ENCODE results near the gene MED26. TPM values are rescaled to one million over a fixed set of nuclear protein-coding genes. Genes with fewer than 3 reads are reported as not detected.

MED26 gene
- total and polyA plus RNA-seq, 2 experiments from 2014 or later: 7.4 to 15.4 TPM

DNA sequence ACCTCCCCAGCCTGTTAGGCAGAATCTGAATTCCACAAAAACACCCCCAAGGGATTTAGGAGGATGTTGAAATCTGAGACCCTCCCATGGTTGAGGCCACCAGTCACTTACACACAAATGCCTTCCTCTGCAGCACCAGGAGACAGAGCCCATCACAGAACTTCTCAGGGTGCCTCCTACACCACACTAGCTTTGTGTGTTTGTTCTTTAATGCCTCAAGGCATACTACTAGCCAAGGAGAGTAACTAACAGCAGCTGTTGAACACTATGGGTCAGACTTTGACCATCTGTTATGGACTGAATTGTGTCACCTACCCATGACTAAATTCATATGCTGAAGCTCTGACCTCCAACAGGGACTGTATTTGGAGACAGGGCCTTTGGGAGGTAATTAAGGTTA is 9.5 kb upstream of the MED26 start (continued):
- TF ChIP-seq, protein P1, sequence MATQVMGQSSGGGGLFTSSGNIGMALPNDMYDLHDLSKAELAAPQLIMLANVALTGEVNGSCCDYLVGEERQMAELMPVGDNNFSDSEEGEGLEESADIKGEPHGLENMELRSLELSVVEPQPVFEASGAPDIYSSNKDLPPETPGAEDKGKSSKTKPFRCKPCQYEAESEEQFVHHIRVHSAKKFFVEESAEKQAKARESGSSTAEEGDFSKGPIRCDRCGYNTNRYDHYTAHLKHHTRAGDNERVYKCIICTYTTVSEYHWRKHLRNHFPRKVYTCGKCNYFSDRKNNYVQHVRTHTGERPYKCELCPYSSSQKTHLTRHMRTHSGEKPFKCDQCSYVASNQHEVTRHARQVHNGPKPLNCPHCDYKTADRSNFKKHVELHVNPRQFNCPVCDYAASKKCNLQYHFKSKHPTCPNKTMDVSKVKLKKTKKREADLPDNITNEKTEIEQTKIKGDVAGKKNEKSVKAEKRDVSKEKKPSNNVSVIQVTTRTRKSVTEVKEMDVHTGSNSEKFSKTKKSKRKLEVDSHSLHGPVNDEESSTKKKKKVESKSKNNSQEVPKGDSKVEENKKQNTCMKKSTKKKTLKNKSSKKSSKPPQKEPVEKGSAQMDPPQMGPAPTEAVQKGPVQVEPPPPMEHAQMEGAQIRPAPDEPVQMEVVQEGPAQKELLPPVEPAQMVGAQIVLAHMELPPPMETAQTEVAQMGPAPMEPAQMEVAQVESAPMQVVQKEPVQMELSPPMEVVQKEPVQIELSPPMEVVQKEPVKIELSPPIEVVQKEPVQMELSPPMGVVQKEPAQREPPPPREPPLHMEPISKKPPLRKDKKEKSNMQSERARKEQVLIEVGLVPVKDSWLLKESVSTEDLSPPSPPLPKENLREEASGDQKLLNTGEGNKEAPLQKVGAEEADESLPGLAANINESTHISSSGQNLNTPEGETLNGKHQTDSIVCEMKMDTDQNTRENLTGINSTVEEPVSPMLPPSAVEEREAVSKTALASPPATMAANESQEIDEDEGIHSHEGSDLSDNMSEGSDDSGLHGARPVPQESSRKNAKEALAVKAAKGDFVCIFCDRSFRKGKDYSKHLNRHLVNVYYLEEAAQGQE (IDR thresholded peaks at IDR 0.05; ENCODE audit: unreplicated experiment): no peak
- no peak for TF ChIP-seq EZH2 (IDR thresholded peaks at IDR 0.05; ENCODE audit: low read depth, unreplicated experiment)

DNA sequence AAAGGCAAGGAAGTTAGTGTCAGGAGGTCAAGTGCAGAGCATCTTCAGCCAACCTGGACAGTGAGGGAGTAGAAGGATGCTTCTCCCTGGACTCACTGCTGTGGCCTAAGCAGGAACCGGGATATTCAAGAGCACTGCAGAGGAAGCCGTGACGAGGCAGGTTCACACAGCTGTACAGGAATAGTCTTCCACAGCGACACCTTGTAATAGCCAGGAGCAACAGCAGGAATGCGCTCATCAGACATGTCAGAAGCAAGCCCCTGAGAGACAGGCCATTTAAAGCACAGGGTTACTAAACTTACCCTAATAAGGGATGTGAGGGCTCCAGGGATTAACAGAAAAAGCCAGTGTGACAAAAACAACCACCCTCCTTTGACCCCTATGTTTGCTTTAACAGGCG is 3.5 kb upstream of the MED26 start:
- Mint-ChIP-seq H3K27ac (no peak overlapping the region), H3K27me3 (ENCODE audit: insufficient read depth, low read depth, poor library complexity) (peaks cover 21% of the 10 kb centered on the region), H3K4me3 (no peak overlapping the region), H3K9me3 (no peaks in the 10 kb centered on the region; the same call in 2 of the 3 replicates), H3K4me1 (peaks cover 12% of the 10 kb centered on the region), H3K36me3 (ENCODE audit: low read depth) (peaks cover 25% of the 10 kb centered on the region)
- H3K4me3 ChIP-seq: no peak overlapping the region
- H3K36me3 ChIP-seq (ENCODE audit: insufficient read depth): no peaks in the 10 kb centered on the region
- H3K9me2 ChIP-seq (ENCODE audit: insufficient read depth): no peaks in the 10 kb centered on the region
- H3K79me2 ChIP-seq (replicated peaks; ENCODE audit: insufficient read depth): peaks cover 45% of the 10 kb centered on the region
- no peak for DNase-seq (ENCODE audit: low spot score)
- peaks cover 5% of the 10 kb centered on the region for H3K4me1 ChIP-seq (ENCODE audit: insufficient read depth)
- 0 out of 2 replicates have a peak overlapping the region, but pooled peaks have one; percentile 26 for H3K27ac ChIP-seq (ENCODE audit: low read depth)
- H3K27me3 ChIP-seq (ENCODE audit: insufficient read depth): no peaks in the 10 kb centered on the region
- no peak overlapping the region for H3K4me2 ChIP-seq
- H2AFZ ChIP-seq: no peak overlapping the region
- ATAC-seq: no peak
- peaks cover 10% of the 10 kb centered on the region; the same call in 1 of the 2 replicates for H3F3A ChIP-seq (replicated peaks; ENCODE audit: low read depth)
- H4K20me1 ChIP-seq (replicated peaks; ENCODE audit: insufficient read depth): peaks cover 4% of the 10 kb centered on the region
- TF ChIP-seq ZNF331 (CRISPR knock-in tag; IDR thresholded peaks at IDR 0.05; ENCODE audit: low read depth) (no peak), CREB1 (CRISPR knock-in tag; IDR thresholded peaks at IDR 0.05; ENCODE audit: low read depth) (no peak), EZH2phosphoT487 (IDR thresholded peaks at IDR 0.05; ENCODE audit: unreplicated experiment) (no peak), JUNB (IDR thresholded peaks at IDR 0.05; ENCODE audit: unreplicated experiment) (no peak), NANOG (IDR thresholded peaks at IDR 0.05; ENCODE audit: borderline replicate concordance) (no peak), EZH2 (IDR thresholded peaks at IDR 0.05; ENCODE audit: low read depth, unreplicated experiment) (no peak), POLR2AphosphoS5 (IDR thresholded peaks at IDR 0.05; ENCODE audit: low read depth) (no peak), ZNF114 (CRISPR knock-in tag; IDR thresholded peaks at IDR 0.05) (no peak)
- TF ChIP-seq, protein P2, sequence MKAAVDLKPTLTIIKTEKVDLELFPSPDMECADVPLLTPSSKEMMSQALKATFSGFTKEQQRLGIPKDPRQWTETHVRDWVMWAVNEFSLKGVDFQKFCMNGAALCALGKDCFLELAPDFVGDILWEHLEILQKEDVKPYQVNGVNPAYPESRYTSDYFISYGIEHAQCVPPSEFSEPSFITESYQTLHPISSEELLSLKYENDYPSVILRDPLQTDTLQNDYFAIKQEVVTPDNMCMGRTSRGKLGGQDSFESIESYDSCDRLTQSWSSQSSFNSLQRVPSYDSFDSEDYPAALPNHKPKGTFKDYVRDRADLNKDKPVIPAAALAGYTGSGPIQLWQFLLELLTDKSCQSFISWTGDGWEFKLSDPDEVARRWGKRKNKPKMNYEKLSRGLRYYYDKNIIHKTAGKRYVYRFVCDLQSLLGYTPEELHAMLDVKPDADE (IDR thresholded peaks at IDR 0.05): no peak
- TF ChIP-seq, protein P1 (IDR thresholded peaks at IDR 0.05; ENCODE audit: unreplicated experiment): no peak
- TF ChIP-seq, protein P3, sequence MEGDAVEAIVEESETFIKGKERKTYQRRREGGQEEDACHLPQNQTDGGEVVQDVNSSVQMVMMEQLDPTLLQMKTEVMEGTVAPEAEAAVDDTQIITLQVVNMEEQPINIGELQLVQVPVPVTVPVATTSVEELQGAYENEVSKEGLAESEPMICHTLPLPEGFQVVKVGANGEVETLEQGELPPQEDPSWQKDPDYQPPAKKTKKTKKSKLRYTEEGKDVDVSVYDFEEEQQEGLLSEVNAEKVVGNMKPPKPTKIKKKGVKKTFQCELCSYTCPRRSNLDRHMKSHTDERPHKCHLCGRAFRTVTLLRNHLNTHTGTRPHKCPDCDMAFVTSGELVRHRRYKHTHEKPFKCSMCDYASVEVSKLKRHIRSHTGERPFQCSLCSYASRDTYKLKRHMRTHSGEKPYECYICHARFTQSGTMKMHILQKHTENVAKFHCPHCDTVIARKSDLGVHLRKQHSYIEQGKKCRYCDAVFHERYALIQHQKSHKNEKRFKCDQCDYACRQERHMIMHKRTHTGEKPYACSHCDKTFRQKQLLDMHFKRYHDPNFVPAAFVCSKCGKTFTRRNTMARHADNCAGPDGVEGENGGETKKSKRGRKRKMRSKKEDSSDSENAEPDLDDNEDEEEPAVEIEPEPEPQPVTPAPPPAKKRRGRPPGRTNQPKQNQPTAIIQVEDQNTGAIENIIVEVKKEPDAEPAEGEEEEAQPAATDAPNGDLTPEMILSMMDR (conservative IDR thresholded peaks at IDR 0.05; ENCODE audit: low read depth in 2 of 2): no peak
